ENCODE data around the gene SCGB1C2.
"Not testable (repeated sequence)": the region's sequence is repeated elsewhere in the genome, so short reads cannot be mapped to it uniquely, and the experiment has no call there.

DNA sequence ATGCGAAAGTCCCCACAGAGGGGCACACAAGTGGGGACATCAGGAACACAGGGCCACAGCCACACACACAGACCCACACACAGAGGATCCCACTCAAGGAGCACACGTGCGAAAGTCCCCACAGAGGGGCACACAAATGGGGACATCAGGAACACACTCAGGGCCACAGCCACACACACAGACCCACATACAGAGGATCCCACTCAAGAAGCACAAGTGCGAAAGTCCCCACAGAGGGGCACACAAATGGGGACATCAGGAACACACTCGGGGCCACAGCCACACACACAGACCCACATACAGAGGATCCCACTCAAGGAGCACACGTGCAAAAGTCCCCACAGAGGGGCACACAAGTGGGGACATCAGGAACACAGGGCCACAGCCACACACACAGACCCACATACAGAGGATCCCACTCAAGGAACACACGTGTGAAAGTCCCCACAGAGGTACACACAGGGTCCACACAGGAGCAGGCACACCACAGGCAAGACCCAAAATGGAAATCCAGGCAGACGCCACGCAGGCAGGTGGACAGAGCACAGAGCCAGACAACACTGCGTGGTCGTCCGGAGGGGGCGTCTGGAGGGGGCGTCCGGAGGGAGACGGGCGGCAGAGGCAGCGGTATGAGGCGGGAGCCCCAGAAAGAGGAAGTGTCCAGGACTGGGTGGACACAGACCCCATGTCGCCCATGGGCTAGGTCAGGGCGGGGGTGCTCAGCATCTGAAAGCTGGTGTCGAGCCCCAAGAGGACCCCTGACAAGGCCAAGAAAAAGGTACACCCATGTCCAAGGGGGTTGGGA is 2.2 kb downstream of the SCGB1C2 start:
- TF ChIP-seq EZH2 (IDR thresholded peaks at IDR 0.05; ENCODE audit: low read depth), result not testable (repeated sequence)
- TF ChIP-seq, protein P1, sequence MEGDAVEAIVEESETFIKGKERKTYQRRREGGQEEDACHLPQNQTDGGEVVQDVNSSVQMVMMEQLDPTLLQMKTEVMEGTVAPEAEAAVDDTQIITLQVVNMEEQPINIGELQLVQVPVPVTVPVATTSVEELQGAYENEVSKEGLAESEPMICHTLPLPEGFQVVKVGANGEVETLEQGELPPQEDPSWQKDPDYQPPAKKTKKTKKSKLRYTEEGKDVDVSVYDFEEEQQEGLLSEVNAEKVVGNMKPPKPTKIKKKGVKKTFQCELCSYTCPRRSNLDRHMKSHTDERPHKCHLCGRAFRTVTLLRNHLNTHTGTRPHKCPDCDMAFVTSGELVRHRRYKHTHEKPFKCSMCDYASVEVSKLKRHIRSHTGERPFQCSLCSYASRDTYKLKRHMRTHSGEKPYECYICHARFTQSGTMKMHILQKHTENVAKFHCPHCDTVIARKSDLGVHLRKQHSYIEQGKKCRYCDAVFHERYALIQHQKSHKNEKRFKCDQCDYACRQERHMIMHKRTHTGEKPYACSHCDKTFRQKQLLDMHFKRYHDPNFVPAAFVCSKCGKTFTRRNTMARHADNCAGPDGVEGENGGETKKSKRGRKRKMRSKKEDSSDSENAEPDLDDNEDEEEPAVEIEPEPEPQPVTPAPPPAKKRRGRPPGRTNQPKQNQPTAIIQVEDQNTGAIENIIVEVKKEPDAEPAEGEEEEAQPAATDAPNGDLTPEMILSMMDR (conservative IDR thresholded peaks at IDR 0.05), result not testable (repeated sequence)

Measured in PC-9 (cell line).